NCI-H1436 treated with DMSO at 0.1 percent for 48 hours (cell line): ENCODE results near the gene QKI.
"Not testable (repeated sequence)": the region's sequence is repeated elsewhere in the genome, so short reads cannot be mapped to it uniquely, and the experiment has no call there.

ENCODE experiments used
- DNase-seq: peaks from one replicate; lab custom pipeline; 2025; lab: John Stamatoyannopoulos, UW

The QKI gene

DNA sequence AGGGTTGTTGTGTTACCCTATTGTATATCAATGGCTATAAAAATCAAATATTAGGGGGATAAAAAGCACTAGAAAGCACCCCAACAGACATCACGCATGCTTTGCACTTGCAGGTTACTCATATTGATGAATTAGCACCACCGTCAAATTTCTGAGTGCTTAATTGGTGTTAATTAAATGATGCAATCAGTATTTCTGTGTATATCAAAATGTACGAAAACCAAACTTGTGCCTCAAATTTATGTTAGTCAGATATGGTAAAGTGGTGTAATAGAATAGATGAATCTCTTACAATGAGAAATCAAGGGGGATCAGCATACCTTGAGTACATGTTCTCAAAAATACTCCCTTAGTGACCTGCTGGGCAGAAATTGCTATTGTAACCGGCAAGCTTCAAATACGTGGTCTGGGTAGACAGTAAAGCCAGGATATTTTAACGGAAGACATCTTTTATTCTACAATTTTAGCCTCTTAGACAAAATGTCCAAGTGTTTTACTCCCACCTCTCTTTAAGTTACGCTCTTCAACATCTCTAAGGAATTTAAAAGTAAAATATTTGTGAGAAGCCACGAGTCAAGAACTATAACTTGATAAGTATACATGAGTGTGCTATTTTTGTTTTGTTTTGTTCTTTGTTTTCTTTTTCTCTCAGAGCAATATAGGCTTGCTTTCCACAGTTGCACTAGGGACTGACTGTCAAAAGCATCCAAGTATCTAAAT lies 166.0 kb downstream of the QKI start:
- no peak for DNase-seq

- no peak for DNase-seq
These were observed 169.0 kb downstream of the QKI start for GRCh38 chr6:163583558-163583957.

GRCh38 chr6:163585932-163586437 lies 171.5 kb downstream of the QKI start:
- no peak for DNase-seq

GRCh38 chr6:163586888-163587287 lies 172.4 kb downstream of the QKI start:
- no peak for DNase-seq

GRCh38 chr6:163588220-163588919 lies 173.9 kb downstream of the QKI start:
- DNase-seq, result no peak

DNA sequence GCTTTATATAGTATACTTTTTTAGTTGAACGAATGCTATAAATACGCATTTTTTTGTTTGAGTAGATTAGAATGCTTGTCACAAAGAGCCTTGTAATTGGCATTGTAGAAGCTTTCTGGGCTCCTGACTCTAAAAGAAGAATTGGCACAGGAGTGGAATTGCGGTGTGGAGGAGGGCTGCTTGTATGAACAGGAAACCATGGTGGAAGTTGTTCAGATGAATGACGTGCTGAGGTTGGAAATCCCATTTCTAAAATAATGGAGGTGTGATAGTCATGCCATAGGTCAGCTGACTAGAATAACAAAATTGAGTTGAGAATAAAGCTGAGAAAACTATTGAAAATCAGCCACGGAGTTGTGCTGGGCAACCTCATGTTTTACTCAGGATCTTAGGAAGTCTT lies 174.9 kb downstream of the QKI start:
- no peak for DNase-seq

GRCh38 chr6:163590132-163590531 lies 175.6 kb downstream of the QKI start:
- DNase-seq, result not testable (repeated sequence)

- no peak for DNase-seq
These were observed 178.4 kb downstream of the QKI start for GRCh38 chr6:163592872-163593271.

DNA sequence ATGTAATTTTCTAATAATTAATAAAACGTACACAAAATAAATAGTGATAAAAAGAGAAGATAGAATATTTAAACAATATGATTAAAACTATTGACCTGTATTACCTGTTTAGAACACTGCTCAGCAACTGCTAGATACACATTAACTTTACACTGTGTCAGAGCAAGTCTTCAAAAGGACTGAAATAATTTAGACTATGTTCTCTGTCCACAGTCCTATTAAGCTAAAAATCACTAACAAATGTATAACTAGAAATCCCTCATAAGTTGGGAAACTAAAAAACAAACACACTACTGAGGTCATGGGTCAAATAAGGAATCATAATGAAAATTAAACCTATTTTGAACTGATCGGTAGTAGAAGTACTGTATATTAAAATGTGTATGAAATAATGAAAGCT lies 181.7 kb downstream of the QKI start:
- DNase-seq, result no peak

DNA sequence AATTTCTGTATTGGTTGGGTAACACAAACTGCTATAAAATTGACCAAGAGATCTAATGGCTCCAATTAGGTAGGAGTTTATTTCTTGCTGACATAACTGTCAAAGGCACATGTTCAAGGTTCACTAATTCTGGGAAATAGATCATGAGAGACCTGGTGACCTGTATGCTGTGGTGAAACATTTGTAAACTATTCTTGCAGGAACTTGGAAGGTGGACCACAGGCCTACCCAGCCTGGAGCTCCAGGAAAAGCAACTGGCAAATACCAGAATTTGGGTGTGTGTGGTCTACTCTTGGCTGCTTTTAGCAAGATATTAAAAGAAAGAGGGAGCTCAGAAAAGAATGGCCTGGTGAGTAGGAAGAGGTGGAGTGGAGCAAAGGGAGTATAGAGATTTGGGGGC lies 184.6 kb downstream of the QKI start:
- no peak for DNase-seq

DNA sequence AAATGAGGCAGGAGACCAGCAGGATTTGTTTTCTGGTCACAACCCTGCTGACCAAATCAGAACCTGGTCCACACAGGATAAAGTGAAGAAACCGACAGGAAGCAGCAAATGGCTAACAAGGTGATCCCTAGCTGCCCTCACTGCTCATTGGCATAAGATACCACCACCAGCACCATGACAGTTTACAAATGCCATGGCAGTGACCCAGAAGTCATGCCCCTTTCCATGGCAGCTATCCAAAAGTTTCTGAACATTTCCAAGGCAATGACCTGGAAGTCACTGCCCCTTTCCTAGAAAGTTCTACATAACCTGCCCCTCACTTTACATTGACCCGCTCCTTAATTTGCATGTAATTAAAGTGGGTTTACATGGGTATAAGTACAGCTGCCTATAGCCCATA lies 185.2 kb downstream of the QKI start:
- DNase-seq, result no peak

DNA sequence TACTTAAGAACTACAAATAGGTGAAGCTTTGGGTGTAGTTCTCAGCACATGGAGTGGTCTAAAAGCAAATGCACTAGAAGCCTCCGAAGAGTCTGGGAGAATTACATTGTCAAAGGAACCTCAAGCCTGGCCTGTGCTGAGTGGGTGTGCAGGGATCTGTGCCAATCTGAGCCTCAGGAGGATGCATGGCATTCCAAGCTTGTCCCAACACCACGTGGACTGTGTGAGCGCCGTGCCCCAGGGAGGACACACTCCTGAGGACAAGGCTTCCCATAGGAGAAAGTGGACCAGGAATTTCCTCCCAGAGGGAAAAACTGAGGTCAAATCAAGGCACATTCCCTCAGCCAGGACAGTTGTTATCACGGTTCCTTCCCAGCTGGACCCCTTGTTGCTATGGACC lies 185.8 kb downstream of the QKI start:
- no peak for DNase-seq

DNA sequence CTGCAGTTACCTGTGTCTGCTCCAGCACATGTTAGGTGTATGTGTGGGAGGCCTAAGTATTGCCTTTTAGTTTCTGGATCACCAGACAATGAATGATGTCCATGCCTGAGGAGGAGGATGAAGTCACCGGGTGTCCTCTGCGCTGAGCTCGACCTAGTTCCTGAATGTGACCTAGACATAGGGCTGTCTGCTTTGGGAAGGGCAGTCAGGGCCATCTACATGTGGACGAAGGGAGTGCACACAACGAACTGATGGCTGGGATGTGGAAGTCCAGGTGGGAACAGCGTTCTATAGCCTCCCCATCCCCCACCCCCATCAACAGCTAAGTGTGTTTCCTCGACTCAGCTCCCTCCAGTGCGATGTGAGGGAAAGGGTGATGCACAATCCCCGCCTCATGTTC lies 186.3 kb downstream of the QKI start:
- no peak for DNase-seq

DNA sequence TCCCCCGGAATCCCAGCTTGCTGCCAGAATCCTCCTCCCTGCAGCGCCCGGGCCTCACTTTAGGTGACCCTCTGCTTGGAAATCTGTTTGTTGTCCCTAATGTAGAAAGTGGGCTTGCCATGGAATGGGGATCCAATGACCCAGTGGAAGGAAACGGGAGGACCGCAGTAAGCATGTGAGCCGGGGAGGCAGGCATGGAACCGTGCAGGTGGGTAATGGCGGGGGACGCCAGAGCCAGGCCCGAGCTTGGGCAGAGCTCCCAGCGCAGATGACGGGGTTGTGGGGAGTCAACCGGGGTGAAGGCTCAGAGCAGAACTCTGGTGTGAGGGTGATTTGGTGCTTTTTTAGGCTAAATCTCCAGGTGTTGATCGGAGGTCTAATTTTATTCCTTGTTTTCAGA lies 188.3 kb downstream of the QKI start:
- DNase-seq, result no peak

DNA sequence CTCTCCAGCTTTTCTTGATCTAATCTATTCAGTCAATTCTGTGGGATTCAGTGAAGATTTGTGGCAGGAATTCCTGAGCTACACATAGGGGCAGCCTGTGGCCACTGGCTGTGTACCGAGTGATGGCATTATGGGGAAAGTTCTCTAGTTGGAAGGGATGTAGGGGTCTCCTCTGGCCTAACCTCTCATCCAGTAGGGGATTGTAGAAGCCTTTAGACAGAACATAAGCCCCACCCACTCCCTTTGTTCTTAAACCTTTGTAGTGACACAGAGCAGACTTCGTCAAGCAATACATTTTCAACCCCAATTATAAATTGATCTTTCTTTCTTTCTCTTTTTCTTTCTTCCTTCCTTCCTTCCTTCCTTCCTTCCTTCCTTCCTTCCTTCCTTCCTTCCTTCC lies 188.9 kb downstream of the QKI start:
- no peak for DNase-seq

DNA sequence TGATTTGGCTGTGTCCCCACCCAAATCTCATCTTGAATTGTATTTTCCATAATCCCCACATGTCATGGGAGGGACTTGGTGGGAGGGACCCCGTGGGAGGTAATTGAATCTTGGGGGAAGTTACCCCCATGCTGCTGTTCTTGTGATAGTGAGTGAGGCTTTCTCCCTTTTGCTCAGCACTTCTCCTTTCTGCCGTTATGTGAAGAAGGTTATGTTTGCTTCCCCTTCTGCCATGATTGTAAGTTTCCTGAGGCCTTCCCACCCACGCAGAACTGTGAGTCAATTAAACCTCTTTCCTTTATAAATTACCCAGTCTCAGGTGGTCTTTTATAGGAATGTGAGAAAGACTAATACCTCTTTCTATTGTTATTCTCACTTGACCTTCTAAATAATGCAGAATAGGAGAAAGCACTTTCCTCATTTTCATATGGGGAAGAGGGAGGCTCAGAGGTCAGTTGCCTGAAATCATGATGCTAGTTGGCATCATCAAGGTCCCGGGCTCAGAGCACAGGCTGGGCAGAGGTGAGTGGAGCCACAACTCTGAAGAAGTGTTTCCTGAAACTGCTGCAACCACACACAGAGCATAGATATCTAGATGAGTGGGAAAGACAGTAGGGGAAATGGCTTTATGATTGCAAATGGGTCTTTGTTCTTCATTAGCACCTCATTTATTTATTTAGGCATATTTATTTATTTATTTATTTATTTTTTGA lies 191.0 kb downstream of the QKI start:
- DNase-seq, result no peak

DNA sequence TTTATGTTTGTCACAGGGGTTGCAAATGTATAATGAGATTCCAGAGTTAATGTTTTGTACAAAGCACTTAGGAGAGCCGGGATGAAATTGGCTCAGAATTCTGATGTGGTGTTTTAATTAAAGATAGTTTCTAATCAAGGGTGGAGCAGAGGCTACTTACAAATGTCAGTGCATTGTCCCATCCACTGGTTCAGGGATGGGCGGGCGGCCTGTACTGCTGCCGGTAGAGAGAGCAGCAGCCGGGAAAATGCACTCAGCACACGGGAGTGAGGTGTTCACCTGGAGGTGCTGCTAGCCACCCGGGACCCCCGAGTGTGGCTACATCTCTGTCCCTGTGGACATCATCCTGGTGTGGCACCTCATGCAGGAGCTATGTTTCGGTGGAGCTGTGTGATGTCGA lies 193.3 kb downstream of the QKI start:
- no peak for DNase-seq

DNA sequence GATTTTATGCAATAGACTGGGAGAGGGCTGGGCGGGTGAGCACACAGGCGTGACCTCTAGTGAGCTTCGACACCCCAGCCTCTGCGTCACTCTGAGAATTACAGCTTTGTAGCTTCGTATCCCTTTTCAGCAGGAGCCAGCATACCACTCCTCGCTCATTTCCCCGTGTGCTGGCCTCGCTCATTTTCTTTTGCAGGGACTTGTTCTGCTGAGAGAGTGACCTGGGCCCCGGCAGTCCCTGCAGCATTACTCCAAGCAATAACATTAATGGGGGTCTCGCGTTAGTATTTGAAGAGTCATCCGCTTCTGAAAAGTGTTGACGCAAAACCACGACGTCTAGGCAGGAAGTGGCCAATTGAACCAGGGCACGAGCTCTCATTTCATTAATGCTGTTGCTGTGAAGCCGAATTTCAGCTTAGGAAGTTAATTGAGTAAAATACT lies 193.7 kb downstream of the QKI start:
- no peak for DNase-seq

DNA sequence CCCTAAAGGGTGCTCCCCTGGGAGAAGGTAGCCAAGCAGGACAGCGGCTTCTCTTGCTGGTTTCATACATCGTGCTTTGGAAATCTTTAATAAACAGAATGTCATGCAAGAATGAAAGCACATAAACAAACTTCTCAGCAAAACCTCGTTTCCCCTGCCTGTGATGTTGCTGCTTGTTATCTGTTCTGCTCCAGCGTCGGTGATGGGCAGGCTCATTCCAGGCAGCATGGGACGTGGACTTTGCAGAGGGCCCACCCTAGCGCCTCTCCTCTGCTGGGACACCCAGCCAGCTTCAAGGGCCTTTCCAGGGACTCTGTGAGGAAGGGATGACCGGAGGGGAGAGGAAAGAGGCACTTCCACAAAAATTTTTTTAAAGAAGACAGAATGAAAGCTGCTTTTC lies 197.7 kb downstream of the QKI start:
- no peak for DNase-seq

DNA sequence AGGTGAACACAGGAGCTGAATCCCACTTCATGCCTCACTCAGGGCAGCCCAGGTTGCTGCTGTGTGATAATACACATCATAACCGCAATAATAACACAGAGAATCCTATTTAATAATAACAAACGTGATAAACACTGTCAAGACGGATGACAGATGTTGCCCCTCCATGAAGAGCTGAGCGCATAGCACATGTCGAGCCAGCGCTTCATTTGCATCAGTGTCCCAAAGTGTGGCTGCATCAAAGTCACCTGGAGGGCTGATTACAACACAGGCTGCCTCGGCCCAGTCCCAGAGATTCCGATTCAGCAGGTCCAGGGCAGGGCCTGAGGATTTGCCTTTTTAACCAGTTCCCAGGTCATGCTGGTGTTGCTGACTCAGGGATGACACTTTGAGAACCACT lies 198.5 kb downstream of the QKI start:
- no peak for DNase-seq

DNA sequence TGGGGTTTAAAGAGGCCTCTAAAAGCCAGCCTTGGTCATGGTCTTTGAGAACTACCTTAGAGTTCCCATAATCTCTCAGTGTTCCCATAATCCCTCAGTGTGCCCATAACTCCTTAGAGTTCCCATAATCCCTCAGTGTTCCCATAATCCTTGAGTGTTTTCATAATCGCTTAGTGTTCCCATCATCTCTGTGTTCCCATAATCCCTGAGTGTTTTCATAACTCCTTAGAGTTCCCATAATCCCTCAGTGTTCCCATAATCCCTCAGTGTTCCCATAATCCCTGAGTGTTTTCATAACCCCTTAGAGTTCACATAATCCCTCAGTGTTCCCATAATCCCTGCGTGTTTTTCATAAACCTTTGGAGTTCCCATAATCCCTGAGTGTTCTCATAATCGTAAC lies 199.2 kb downstream of the QKI start:
- DNase-seq, result no peak

DNA sequence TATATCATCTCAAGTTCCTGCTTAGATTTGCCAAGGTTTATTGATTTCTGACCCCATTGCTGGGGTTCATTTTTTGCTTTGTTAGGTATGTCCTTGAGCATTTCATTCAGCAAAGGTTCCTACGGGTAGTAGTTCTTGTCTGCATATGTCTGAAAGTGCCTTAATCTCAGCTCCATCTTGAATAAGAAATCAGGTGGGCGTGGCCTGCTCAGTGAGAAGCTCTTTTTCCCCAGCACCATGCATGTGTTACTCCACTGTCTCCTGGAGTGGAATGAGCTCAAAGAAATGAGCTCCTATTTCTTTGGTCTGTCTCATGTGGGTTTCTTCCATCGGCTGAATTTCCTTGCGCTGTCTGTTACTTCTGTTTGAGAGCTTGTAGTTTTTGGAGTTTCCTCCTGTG lies 201.9 kb downstream of the QKI start:
- no peak for DNase-seq

- DNase-seq, result no peak
These were observed 203.0 kb downstream of the QKI start for GRCh38 chr6:163617549-163617948.
